HG03469 (cell line): ENCODE results near the gene CAST.
A peak's percentile ranks its signal among the peaks of the same experiment; 100 is the strongest.
"Not testable (repeated sequence)": the region's sequence is repeated elsewhere in the genome, so short reads cannot be mapped to it uniquely, and the experiment has no call there.

Experiments
- ATAC-seq: cut with Tn5 transposase; IDR thresholded peaks from one replicate; pipeline ENCODE4 v1.9.1; 2021; ENCODE audit warnings: mild to moderate bottlenecking, moderate library complexity, moderate number of reproducible peaks; ENCODE audit not compliant: unreplicated experiment

Gene CAST, protein sequence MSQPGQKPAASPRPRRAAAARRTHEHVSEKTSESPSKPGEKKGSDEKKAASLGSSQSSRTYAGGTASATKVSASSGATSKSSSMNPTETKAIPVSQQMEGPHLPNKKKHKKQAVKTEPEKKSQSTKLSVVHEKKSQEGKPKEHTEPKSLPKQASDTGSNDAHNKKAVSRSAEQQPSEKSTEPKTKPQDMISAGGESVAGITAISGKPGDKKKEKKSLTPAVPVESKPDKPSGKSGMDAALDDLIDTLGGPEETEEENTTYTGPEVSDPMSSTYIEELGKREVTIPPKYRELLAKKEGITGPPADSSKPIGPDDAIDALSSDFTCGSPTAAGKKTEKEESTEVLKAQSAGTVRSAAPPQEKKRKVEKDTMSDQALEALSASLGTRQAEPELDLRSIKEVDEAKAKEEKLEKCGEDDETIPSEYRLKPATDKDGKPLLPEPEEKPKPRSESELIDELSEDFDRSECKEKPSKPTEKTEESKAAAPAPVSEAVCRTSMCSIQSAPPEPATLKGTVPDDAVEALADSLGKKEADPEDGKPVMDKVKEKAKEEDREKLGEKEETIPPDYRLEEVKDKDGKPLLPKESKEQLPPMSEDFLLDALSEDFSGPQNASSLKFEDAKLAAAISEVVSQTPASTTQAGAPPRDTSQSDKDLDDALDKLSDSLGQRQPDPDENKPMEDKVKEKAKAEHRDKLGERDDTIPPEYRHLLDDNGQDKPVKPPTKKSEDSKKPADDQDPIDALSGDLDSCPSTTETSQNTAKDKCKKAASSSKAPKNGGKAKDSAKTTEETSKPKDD

DNA sequence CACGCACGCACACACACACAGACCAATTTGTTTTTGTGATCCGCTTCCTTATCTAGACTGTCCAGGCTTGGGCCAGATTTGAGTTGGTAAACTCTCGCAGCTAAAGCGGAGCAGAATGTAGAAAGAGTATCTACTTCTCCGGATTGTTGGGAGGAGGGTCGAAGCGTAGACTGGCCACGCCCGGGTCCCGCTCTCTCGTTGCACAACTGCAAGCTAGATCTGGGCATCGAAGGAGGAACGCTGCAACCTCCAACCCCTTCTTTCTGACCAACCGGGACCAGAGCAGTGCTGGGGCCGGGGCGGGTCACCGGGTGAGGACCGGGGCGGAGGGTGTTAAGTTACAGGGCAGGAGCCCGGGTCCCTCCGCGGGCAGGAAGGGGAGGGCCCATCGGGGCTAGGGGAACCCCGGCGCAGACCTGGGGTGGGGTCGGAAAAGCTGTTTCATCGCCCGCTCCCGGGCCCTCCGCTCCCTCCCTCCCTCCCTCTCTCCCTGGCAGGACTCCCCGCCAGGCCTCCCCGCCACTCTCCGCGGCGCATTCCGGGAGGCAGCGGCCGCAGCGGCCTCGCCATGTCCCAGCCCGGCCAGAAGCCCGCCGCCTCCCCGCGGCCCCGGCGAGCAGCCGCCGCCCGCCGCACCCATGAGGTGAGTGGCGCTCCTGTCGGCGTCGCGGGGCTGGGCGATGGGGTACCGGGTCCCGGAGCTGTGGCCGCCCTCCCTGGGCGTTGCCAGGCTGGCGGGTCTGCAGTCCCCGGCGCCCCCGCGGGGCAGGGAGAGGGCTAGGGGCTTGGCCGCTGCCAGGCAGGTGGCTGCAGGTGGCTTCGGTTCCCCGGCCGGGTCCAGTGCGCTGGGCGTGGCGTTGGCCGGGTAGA lies at the start of gene CAST:
Gene CAST (plus strand): TSS at position 522 of the 870 bp plus-strand sequence. CDS start 47 bp downstream, at position 569.
- peak; percentile 37 for ATAC-seq

GRCh38 chr5:96614110-96614691 lies 48.0 kb upstream of the CAST start:
- ATAC-seq = no peak

GRCh38 chr5:96615223-96615622 lies 47.0 kb upstream of the CAST start:
- ATAC-seq = no peak

- ATAC-seq = no peak
Observed at GRCh38 chr5:96616801-96617200, 45.4 kb upstream of the CAST start.

DNA sequence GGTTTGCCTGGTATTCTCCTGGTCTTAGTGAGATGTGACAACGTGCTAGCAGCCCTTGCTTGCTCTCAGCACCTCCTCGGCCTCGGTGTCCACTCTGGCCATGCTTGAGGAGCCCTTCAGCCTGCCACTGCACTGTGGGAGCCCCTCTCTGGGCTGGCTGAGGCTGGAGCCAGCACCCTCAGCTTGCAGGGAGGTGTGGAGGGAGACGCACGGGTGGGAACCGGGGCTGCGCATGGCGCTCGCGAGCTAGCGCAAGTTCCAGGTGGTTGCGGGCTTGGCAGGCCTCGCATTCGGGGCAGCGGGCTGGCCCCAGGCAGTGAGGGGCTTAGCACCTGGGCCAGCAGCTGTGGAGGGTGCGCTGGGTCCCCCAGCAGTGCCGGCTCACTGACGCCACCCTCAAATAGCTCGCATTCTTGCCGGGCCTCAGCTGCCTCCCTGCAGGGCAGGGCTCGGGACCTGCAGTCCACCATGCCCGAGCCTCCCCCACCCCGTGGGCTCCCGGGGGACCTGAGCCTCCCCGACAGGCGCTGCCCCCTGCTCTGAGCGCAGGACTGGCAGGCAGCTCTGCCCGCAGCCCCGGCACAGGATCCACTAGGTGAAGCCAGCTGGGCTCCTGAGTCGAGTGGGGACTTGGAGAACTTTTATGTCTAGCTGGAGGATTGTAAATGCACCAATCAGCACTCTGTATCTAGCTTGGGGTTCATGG lies 43.7 kb upstream of the CAST start:
- not testable (repeated sequence) for ATAC-seq

DNA sequence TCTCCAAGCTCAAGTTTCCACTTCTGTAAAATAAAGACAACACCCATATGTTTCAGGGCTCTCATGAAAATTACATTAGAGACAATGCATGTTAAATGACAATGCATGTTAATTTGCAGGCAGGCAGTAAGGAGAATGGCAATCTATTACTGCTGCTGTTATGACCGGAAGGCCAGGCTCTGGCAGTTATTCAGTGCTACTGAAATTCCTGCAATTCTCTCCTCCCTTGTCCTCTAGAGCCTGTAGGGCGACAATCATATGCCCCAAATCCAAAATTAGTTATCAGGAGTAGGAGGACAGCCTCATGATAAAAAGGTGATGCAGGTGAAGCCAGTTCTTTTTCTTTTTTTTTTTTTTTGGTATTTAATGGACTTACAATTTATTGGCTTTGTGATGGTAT lies 42.2 kb upstream of the CAST start:
- no peak for ATAC-seq

- no peak for ATAC-seq
Observed at GRCh38 chr5:96624596-96624995, 37.6 kb upstream of the CAST start.

GRCh38 chr5:96625365-96625764 lies 36.8 kb upstream of the CAST start:
- ATAC-seq = no peak

GRCh38 chr5:96626956-96627355 lies 35.2 kb upstream of the CAST start:
- no peak for ATAC-seq

GRCh38 chr5:96627792-96628398 lies 34.3 kb upstream of the CAST start:
- no peak for ATAC-seq

DNA sequence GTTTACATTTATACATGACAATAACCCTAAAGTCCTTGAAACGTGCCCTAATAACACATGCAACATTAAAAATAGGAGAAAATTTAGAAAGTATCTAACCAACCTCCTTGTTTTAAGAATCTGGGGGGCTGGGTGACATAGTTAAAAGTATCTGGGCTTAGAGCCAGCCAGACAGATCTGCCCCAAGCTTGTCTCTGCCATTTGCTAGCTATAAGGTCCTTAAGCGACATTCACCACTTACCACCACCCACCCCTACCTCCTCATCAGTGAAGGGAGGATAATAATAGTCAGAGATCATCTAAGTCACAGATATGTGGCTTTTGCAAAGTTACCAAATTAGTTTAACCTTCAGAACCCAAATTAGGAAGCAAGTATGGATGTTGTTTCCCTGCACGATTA lies 33.8 kb upstream of the CAST start:
- ATAC-seq = no peak

GRCh38 chr5:96629774-96630173 lies 32.4 kb upstream of the CAST start:
- ATAC-seq = no peak

DNA sequence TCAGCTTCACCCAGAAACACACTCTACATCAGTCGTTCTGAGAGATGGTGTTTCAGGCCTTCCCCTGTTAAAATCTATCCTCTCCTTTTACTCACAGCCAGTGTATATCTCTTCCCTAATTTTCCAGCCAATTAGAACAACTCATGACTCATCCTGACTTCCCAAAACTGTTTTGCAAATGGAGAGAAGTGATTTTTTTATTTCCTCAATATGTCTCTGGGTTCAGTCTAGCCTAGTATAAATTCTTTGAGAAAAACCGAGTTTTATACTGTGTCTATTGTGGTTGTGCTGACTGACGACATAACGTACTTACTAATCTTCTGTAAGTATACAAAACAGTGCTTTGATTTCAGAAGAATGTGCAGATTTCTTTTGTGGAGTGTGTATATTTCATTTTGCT lies 28.4 kb upstream of the CAST start:
- ATAC-seq = no peak

DNA sequence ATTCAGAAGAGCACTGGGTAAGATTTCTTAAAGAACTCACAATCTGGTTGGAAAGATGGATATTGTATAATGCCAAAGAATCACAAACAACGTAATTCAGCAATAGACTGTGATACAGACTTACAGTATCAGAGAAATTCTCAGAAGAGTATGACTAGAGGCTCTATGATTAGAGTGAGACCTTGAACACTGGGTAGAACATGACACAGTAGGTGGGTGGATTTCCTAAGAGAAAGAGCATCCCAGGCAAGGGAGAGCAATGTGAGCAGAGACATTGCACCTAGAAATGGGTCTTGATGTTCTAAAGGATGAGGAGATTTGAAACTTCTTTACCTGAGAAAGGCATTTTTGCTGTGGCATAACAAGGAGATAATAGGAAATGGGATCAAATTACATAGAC lies 27.3 kb upstream of the CAST start:
- ATAC-seq = no peak

DNA sequence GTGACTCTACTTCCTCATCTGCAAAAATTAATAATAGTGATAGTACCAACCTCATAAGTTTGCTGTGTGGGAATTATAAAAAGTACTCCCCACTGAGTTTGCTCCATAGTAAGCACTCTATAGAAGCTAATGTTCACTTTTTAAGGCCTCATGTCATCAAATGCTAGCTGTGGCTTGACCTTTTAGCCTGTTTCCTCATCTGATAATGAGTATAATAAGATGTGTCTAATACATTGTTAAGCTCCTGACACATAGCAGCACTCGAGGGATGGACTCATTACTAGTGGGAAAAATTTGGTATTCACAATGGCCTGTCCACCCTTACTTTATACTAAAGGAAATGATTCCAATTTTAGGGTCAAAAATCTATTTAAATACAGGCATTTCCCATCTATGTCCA lies 26.1 kb upstream of the CAST start:
- ATAC-seq = no peak

GRCh38 chr5:96636594-96636993 lies 25.6 kb upstream of the CAST start:
- no peak for ATAC-seq

GRCh38 chr5:96637196-96637595 lies 25.0 kb upstream of the CAST start:
- ATAC-seq = no peak

DNA sequence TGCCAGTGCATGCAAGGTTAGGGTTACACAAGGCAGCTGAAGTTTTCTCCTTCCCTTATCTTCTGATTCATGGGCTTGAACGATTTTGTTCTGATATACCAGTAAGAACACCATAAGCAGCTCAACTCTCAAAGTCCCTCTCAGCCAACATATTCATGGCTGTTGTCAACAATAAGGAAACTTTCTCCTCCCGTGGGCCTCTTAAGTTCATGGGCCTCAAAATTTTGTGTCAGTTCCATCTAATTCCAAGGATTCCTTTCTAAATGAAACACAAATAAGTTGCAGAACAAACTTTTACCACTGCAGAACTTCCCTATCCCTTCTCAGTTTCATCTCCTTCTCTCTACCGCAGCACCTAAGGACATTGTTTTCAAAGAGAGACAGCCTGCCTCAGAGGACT lies 23.6 kb upstream of the CAST start:
- no peak for ATAC-seq

GRCh38 chr5:96640696-96641095 lies 21.5 kb upstream of the CAST start:
- ATAC-seq = no peak
